ENCODE data around the gene ZMIZ2. TPM values are rescaled to one million over a fixed set of nuclear protein-coding genes. Genes with fewer than 3 reads are reported as not detected.
"Not testable (repeated sequence)": the region's sequence is repeated elsewhere in the genome, so short reads cannot be mapped to it uniquely, and the experiment has no call there.

The ZMIZ2 gene
- polyA plus RNA-seq (2013, experiment 1 of 2; ENCODE audit: insufficient read length): 52.6 TPM
- polyA plus RNA-seq (2013, experiment 2 of 2; ENCODE audit: insufficient read length): 46.6 TPM

GRCh38 chr7:44748045-44748947, at the start of gene ZMIZ2:
TSS of gene ZMIZ2 (plus strand) at chr7:44748847. CDS start at chr7:44756250, 7,403 bp downstream.
- DNase-seq: peak; percentile 87

- DNase-seq: not testable (repeated sequence)
These were observed 49.0 kb upstream of the ZMIZ2 start for GRCh38 chr7:44699598-44699997.

GRCh38 chr7:44700322-44700721, 48.3 kb upstream of the ZMIZ2 start:
- no peak for DNase-seq

GRCh38 chr7:44703391-44703790, 45.3 kb upstream of the ZMIZ2 start:
- DNase-seq: not testable (repeated sequence)

GRCh38 chr7:44703921-44704320, 44.7 kb upstream of the ZMIZ2 start:
- DNase-seq: no peak

GRCh38 chr7:44705434-44705833, 43.2 kb upstream of the ZMIZ2 start:
- DNase-seq: no peak

GRCh38 chr7:44706788-44707557, 41.7 kb upstream of the ZMIZ2 start:
- no peak for DNase-seq

- DNase-seq: no peak
These were observed 41.0 kb upstream of the ZMIZ2 start for GRCh38 chr7:44707558-44708230.

- no peak for DNase-seq
These were observed 39.4 kb upstream of the ZMIZ2 start for GRCh38 chr7:44709011-44709915.

GRCh38 chr7:44709945-44710596, 38.6 kb upstream of the ZMIZ2 start:
- no peak for DNase-seq

- DNase-seq: no peak
These were observed 37.1 kb upstream of the ZMIZ2 start for GRCh38 chr7:44711528-44711927.

- DNase-seq: no peak
These were observed 36.6 kb upstream of the ZMIZ2 start for GRCh38 chr7:44712012-44712411.

- DNase-seq: no peak
These were observed 35.5 kb upstream of the ZMIZ2 start for GRCh38 chr7:44713141-44713540.

- peak; percentile 32 for DNase-seq
These were observed 34.8 kb upstream of the ZMIZ2 start for GRCh38 chr7:44713680-44714335.

GRCh38 chr7:44716205-44716604, 32.4 kb upstream of the ZMIZ2 start:
- DNase-seq: no peak

GRCh38 chr7:44720301-44720700, 28.3 kb upstream of the ZMIZ2 start:
- DNase-seq: no peak

GRCh38 chr7:44724276-44724675, 24.4 kb upstream of the ZMIZ2 start:
- no peak for DNase-seq

GRCh38 chr7:44726250-44726649, 22.4 kb upstream of the ZMIZ2 start:
- not testable (repeated sequence) for DNase-seq

- peak; percentile 90 for DNase-seq
These were observed 21.3 kb upstream of the ZMIZ2 start for GRCh38 chr7:44727158-44727936.

- DNase-seq: no peak
These were observed 20.7 kb upstream of the ZMIZ2 start for GRCh38 chr7:44727937-44728262.

Measured in fibroblast of skin of back (primary cell).